Measurements from ENCODE around the gene TRPV6. TPM values are rescaled to one million over a fixed set of nuclear protein-coding genes. Genes with fewer than 3 reads are reported as not detected.

TRPV6 gene
- total RNA-seq, 1 experiment from 2014 or later, result 1.7 TPM

- no peak overlapping the region for H3K27ac ChIP-seq (ENCODE audit: low read depth, low read length)
Measured at GRCh38 chr7:142908290-142908689, 22.7 kb upstream of the TRPV6 start.

More at GRCh38 chr7:142908290-142908689, 22.7 kb upstream of the TRPV6 start:
- CTCF ChIA-PET, result no interaction called here
- H2AFZ ChIP-seq (ENCODE audit: low read depth, low read length, poor library complexity, severe bottlenecking), result no peak overlapping the region
- H3K79me2 ChIP-seq (ENCODE audit: insufficient read depth, low read length), result no peaks in the 10 kb centered on the region
- peaks cover 6% of the 10 kb centered on the region; the same call in 1 of the 2 replicates for H3K27me3 ChIP-seq (ENCODE audit: insufficient read depth, low read length)
- DNase-seq (ENCODE audit: low read depth, low spot score) (no peak), ATAC-seq (no peak)
- TF ChIP-seq REST (IDR thresholded peaks at IDR 0.05; ENCODE audit: low read depth), result no peak
- no peak for TF ChIP-seq MAX (IDR thresholded peaks at IDR 0.05)
- TF ChIP-seq ZNF274 (IDR thresholded peaks at IDR 0.05; ENCODE audit: low read depth, low read length), result no peak
- TF ChIP-seq POLR2A (IDR thresholded peaks at IDR 0.05; ENCODE audit: borderline replicate concordance, extremely low read depth, insufficient read depth, insufficient read length), result no peak
- no peak for TF ChIP-seq EZH2 (IDR thresholded peaks at IDR 0.05)
- no peak for TF ChIP-seq EGR1 (IDR thresholded peaks at IDR 0.05; ENCODE audit: low read depth)
- no peak for TF ChIP-seq SP1 (IDR thresholded peaks at IDR 0.05; ENCODE audit: low read depth)
- no peak for TF ChIP-seq ATF3 (IDR thresholded peaks at IDR 0.05)
- no peak for TF ChIP-seq ELF1 (IDR thresholded peaks at IDR 0.05; ENCODE audit: borderline replicate concordance, low read depth)
- TF ChIP-seq EZH2phosphoT487 (IDR thresholded peaks at IDR 0.05; ENCODE audit: borderline replicate concordance), result no peak
- no peak for TF ChIP-seq ZFX (IDR thresholded peaks at IDR 0.05)
- TF ChIP-seq JUND (IDR thresholded peaks at IDR 0.05), result no peak
- no peak for TF ChIP-seq ZBTB33 (IDR thresholded peaks at IDR 0.05; ENCODE audit: extremely low read depth, insufficient replicate concordance, low read length)
- H4K20me1 ChIP-seq (ENCODE audit: insufficient read depth), result no peaks in the 10 kb centered on the region
- no peaks in the 10 kb centered on the region for H3K9me3 ChIP-seq (ENCODE audit: control insufficient read depth in 1 of 2, insufficient read depth in 1 of 2, low read depth in 1 of 2, low read length in 2 of 2)
- RAD21 ChIA-PET (ENCODE audit: low non-redundant PET in 1 of 2, low total read pairs in 2 of 2, uncharacterized antibody in 2 of 2, unreplicated experiment in 2 of 2), result no interaction called here
- H3K9me2 ChIP-seq (ENCODE audit: insufficient read depth), result no peaks in the 10 kb centered on the region
- no peaks in the 10 kb centered on the region for H3K36me3 ChIP-seq (ENCODE audit: control insufficient read depth in 1 of 2, insufficient read depth in 2 of 2, low read length in 2 of 2)
- H3K4me2 ChIP-seq (ENCODE audit: low read length), result no peak overlapping the region
- BruUV-seq (replicated peaks), result no TSS peak
- H3K4me1 ChIP-seq (ENCODE audit: control insufficient read depth in 1 of 2, insufficient read depth in 2 of 2, low read length in 2 of 2), result no peaks in the 10 kb centered on the region
- intact Hi-C loops (cut with micrococcal nuclease), result no loop called here
- no peak overlapping the region for H3K4me3 ChIP-seq (replicated peaks in 1 of 2; ENCODE audit: low read depth in 1 of 2, low read length in 2 of 2)
- no peak overlapping the region for H3K9ac ChIP-seq (ENCODE audit: low read length)
- POLR2A ChIA-PET, result no interaction called here
